ENCODE data around the gene CA9. TPM values are rescaled to one million over a fixed set of nuclear protein-coding genes. Genes with fewer than 3 reads are reported as not detected.

Gene CA9
- total RNA-seq, 1 donor from 2014 or later = 0.55 TPM

GRCh38 chr9:35657546-35658136 lies 16.1 kb upstream of the CA9 start, which contains the start of gene RMRP:
Gene RMRP, minus strand, starts transcription at chr9:35658019.
- DNase-seq = peak; percentile 98
- Histone ChIP-seq H3K4me3 (peak within 1 kb of the TSS; percentile 95), H3K4me1 (peaks cover 28% of the 10 kb centered on the region), H3K36me3 (peaks cover 3% of the 10 kb centered on the region), H3K27ac (peak within 1 kb of the TSS; percentile 99), H3K27me3 (no peaks in the 10 kb centered on the region), H3K9me3 (no peaks in the 10 kb centered on the region)
- ATAC-seq = peak; percentile 94
- peak; percentile 48 for TF ChIP-seq CTCF (IDR thresholded peaks at IDR 0.05)
- intact Hi-C loops (cut with DNase I) = no loop called here

DNA sequence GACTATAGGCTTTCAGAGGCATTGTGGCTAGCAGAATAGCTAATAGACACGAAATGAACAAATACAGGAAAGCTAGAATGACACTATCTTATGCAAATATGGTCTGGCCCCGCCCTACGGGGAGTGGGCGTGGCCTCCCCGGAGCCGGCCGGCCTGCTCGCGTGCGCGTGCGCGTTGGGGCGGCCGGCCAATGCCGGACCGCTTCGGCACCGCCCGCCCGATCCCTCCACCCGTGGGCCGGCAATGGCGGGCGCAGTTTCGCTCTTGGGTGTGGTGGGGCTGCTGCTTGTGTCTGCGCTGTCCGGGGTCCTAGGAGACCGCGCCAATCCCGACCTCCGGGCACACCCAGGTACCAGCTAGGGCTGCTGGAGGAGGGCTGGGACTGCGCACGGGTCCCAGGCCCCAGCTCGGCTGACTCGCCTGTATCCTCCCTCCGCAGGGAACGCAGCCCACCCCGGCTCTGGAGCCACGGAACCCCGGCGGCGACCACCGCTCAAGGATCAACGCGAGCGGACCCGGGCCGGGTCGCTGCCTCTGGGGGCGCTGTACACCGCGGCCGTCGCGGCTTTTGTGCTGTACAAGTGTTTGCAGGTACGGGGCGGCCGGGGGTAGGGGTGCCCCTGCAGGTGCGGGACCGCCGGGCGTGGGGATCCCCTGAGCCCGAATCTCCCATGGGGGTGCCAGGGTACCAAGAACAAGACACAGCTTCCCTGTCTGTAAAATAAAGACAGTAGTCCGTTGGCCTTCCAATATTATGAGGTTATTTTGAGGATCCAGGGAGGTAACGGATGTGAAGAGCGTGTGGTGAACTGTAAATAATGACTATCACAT lies 15.4 kb upstream of the CA9 start, which contains the start of gene CCDC107:
Gene CCDC107, plus strand, starts transcription at position 156 of the 831 bp plus-strand sequence. Its CDS starts 88 bp downstream, at position 244.
- Histone ChIP-seq H3K4me1 (peaks cover 28% of the 10 kb centered on the region), H3K27me3 (no peaks in the 10 kb centered on the region), H3K9me3 (no peaks in the 10 kb centered on the region), H3K36me3 (peaks cover 3% of the 10 kb centered on the region), H3K27ac (peak within 1 kb of the TSS; percentile 99), H3K4me3 (peak within 1 kb of the TSS; percentile 95)
- intact Hi-C loops (cut with DNase I) = no loop called here
- peak; percentile 67 for TF ChIP-seq CTCF (IDR thresholded peaks at IDR 0.05)
- DNase-seq (peak; percentile 93), ATAC-seq (peak; percentile 89)

GRCh38 chr9:35658968-35659220 lies 14.8 kb upstream of the CA9 start:
- no peak for DNase-seq

GRCh38 chr9:35659340-35659739 lies 14.4 kb upstream of the CA9 start:
- Histone ChIP-seq H3K27ac (peak overlapping the region; percentile 99), H3K36me3 (peaks cover 3% of the 10 kb centered on the region), H3K4me1 (peaks cover 28% of the 10 kb centered on the region), H3K9me3 (no peaks in the 10 kb centered on the region), H3K4me3 (peak overlapping the region; percentile 95), H3K27me3 (no peaks in the 10 kb centered on the region)
- DNase-seq (no peak), ATAC-seq (no peak)
- TF ChIP-seq CTCF (IDR thresholded peaks at IDR 0.05) = no peak
- intact Hi-C loops (cut with DNase I) = no loop called here

More at GRCh38 chr9:35658968-35659220, 14.8 kb upstream of the CA9 start:
- no peak for ATAC-seq
- Histone ChIP-seq H3K36me3 (peaks cover 3% of the 10 kb centered on the region), H3K4me1 (peaks cover 28% of the 10 kb centered on the region), H3K9me3 (no peaks in the 10 kb centered on the region), H3K4me3 (peak overlapping the region; percentile 95), H3K27ac (peak overlapping the region; percentile 99), H3K27me3 (no peaks in the 10 kb centered on the region)
- TF ChIP-seq CTCF (IDR thresholded peaks at IDR 0.05) = no peak
- intact Hi-C loops (cut with DNase I) = no loop called here

- H3K36me3 ChIP-seq = peaks cover 3% of the 10 kb centered on the region
- ATAC-seq (no peak), DNase-seq (no peak)
- H3K27ac ChIP-seq = peak overlapping the region; percentile 0
- no peak overlapping the region for H3K4me3 ChIP-seq
- H3K9me3 ChIP-seq = no peaks in the 10 kb centered on the region
- no peaks in the 10 kb centered on the region for H3K27me3 ChIP-seq
- peaks cover 36% of the 10 kb centered on the region for H3K4me1 ChIP-seq
- intact Hi-C loops (cut with DNase I) = no loop called here
- peak; percentile 39 for TF ChIP-seq CTCF (IDR thresholded peaks at IDR 0.05)
Observed at GRCh38 chr9:35660966-35661415, 12.7 kb upstream of the CA9 start.

All from upper lobe of right lung (tissue), 1 donor.